PC-9 (cell line): ENCODE results near the gene C2CD5. TPM values are rescaled to one million over a fixed set of nuclear protein-coding genes. Genes with fewer than 3 reads are reported as not detected.
"Not testable (repeated sequence)": the region's sequence is repeated elsewhere in the genome, so short reads cannot be mapped to it uniquely, and the experiment has no call there.

Source experiments
- BruUV-seq: library from RNA; stranded (reverse); fragments of 400-500 nt; replicated peaks from 2 replicates; lab custom pipeline; 2021; lab: Mats Ljungman, UMichigan
- CTCF ChIA-PET: fragments of 300-600 bp; sonication (Branson Sonifier 250); formaldehyde crosslinking; loops from one replicate; lab custom pipeline; 2022; ENCODE audit warnings: antibody characterized with exemption; lab: Charles Lee
- POLR2A ChIA-PET: fragments of 300-600 bp; sonication (Branson Sonifier 250); formaldehyde crosslinking; loops from one replicate; lab custom pipeline; 2022; ENCODE audit warnings: antibody characterized with exemption; ENCODE audit not compliant: unreplicated experiment; lab: Charles Lee
- DNase-seq, 2 experiments: peaks; one replicate each; pipeline versions ENCODE4 v3.0.0 to v3.0.0-alpha.2; 2015 to 2022; ENCODE audit warnings: mixed read lengths in 1 of 2
- H2AFZ ChIP-seq: fragments of 200-600 bp; sonication (generic); 2 replicates; pipeline ENCODE4 v1.8.1; 2017; ENCODE audit warnings: antibody characterized with exemption
- H3F3A ChIP-seq: fragments of 200-600 bp; sonication (generic); 2 replicates; pipeline ENCODE4 v1.8.1; 2017; ENCODE audit warnings: antibody characterized with exemption, mild to moderate bottlenecking, low read depth; ENCODE audit not compliant: insufficient read depth
- H3K27ac ChIP-seq: fragments of 200-600 bp; sonication (generic); 2 replicates; pipeline ENCODE4 v1.6.1; 2016; ENCODE audit warnings: mixed run types
- H3K27me3 ChIP-seq: fragments of 200-600 bp; sonication (generic); 2 replicates; pipeline ENCODE4 v1.6.1; 2016; ENCODE audit warnings: low read depth, mixed run types; ENCODE audit not compliant: insufficient read depth
- H3K36me3 ChIP-seq: fragments of 200-600 bp; sonication (generic); 2 replicates; pipeline ENCODE4 v1.6.1; 2016; ENCODE audit warnings: low read depth, mixed run types
- H3K4me1 ChIP-seq: fragments of 200-600 bp; sonication (generic); replicated peaks from 2 replicates; pipeline ENCODE4 v1.6.1; 2016; ENCODE audit warnings: mixed run types; ENCODE audit not compliant: insufficient read depth
- H3K4me2 ChIP-seq: fragments of 200-600 bp; sonication (generic); 2 replicates; pipeline ENCODE4 v1.6.1; 2017; ENCODE audit warnings: mixed run types
- H3K4me3 ChIP-seq: fragments of 200-600 bp; sonication (generic); 2 replicates; pipeline ENCODE4 v1.6.1; 2016; ENCODE audit warnings: mixed run types
- H3K79me2 ChIP-seq: fragments of 200-600 bp; sonication (generic); 2 replicates; pipeline ENCODE4 v1.6.1; 2017; ENCODE audit warnings: low read depth, mixed run types
- H3K9me2 ChIP-seq: fragments of 200-600 bp; sonication (generic); 2 replicates; pipeline ENCODE4 v1.8.1; 2017; ENCODE audit warnings: mild to moderate bottlenecking; ENCODE audit not compliant: insufficient read depth
- H3K9me3 ChIP-seq: fragments of 200-600 bp; sonication (generic); 2 replicates; pipeline ENCODE4 v1.8.1; 2016; ENCODE audit warnings: low read depth; ENCODE audit not compliant: insufficient read depth
- H4K20me1 ChIP-seq: fragments of 200-600 bp; sonication (generic); 2 replicates; pipeline ENCODE4 v1.8.1; 2017; ENCODE audit not compliant: insufficient read depth
- EZH2 ChIP-seq: fragments of 200-600 bp; sonication (generic); IDR thresholded peaks from 2 replicates; pipeline ENCODE4 v1.8.0; 2017; ENCODE audit warnings: antibody characterized with exemption, low read depth
- intact Hi-C: fragments of 100-400 bp; cut with micrococcal nuclease; formaldehyde crosslinking; loops from one replicate; pipeline ENCODE4 v1.10.0; 2022; ENCODE audit not compliant: unreplicated experiment
- total RNA-seq: library from RNA; stranded (reverse); gene quantifications from 2 replicates; pipeline ENCODE4 v1.2.3, GENCODE V29; 2021
- TF ChIP-seq, protein P1 (sequence below): fragments of 200-600 bp; sonication (generic); conservative IDR thresholded peaks from 2 replicates; pipeline ENCODE4 v1.6.1; 2017; ENCODE audit warnings: mixed run types, antibody characterized with exemption, mild to moderate bottlenecking, moderate library complexity

Gene C2CD5
- total RNA-seq, 1 experiment from 2014 or later, result 28.6 TPM

DNA sequence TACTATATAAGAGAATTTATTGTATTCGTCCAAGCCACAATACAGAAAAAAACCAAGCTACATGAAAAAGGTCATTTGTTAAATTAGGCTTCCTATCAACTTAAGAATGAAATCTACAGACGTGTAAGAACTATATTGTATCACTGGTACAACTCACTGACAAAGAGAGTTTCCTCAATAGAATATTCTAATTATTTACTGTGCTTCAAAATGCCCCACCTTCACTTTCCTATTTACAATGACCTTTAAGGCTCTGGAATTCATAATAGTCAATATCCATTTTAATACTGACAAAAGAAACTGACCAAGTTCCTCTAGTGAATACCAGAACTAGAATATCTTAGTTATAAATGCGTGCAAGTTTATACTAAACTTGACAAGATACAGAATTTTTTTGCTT, 55.9 kb downstream of the C2CD5 start:
- Histone ChIP-seq H3K27me3 (no peaks in the 10 kb centered on the region), H3K27ac (no peak overlapping the region), H3K9me3 (no peaks in the 10 kb centered on the region), H3K4me3 (no peak overlapping the region), H3K4me2 (no peak overlapping the region), H3F3A (no peaks in the 10 kb centered on the region), H2AFZ (no peak overlapping the region), H3K79me2 (no peaks in the 10 kb centered on the region), H3K36me3 (peaks cover 5% of the 10 kb centered on the region; the same call in 1 of the 2 replicates), H3K4me1 (no peaks in the 10 kb centered on the region), H4K20me1 (no peaks in the 10 kb centered on the region), H3K9me2 (peaks cover 5% of the 10 kb centered on the region; the same call in 1 of the 2 replicates)
- TF ChIP-seq, protein P1, sequence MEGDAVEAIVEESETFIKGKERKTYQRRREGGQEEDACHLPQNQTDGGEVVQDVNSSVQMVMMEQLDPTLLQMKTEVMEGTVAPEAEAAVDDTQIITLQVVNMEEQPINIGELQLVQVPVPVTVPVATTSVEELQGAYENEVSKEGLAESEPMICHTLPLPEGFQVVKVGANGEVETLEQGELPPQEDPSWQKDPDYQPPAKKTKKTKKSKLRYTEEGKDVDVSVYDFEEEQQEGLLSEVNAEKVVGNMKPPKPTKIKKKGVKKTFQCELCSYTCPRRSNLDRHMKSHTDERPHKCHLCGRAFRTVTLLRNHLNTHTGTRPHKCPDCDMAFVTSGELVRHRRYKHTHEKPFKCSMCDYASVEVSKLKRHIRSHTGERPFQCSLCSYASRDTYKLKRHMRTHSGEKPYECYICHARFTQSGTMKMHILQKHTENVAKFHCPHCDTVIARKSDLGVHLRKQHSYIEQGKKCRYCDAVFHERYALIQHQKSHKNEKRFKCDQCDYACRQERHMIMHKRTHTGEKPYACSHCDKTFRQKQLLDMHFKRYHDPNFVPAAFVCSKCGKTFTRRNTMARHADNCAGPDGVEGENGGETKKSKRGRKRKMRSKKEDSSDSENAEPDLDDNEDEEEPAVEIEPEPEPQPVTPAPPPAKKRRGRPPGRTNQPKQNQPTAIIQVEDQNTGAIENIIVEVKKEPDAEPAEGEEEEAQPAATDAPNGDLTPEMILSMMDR, result no peak
- no peak for TF ChIP-seq EZH2
- BruUV-seq, result no TSS peak
- POLR2A ChIA-PET, result interaction anchor here (0.7 kb wide), 1 partner anchor 30 kb away, joined by 8 read pairs; no protein-coding TSS in a partner anchor
- intact Hi-C loops, result no loop called here
- DNase-seq, result no peak
- CTCF ChIA-PET, result no interaction called here

DNA sequence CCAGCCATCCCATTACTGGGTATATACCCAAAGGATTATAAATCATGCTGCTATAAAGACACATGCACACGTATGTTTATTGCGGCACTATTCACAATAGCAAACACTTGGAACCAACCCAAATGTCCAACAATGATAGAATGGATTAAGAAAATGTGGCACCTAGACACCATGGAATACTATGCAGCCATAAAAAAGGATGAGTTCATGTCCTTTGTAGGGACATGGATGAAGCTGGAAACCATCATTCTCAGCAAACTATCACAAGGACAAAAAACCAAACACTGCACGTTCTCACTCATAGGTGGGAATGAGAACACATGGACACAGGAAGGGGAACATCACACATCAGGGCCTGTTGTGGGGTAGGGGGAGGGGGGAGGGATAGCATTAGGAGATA, 56.7 kb downstream of the C2CD5 start:
- H3K9me3 ChIP-seq, BruUV-seq, intact Hi-C loops, H3K79me2 ChIP-seq, H3K4me2 ChIP-seq, POLR2A ChIA-PET, H2AFZ ChIP-seq, H3K27ac ChIP-seq, H3K27me3 ChIP-seq, CTCF ChIA-PET, H4K20me1 ChIP-seq, DNase-seq, H3K36me3 ChIP-seq, H3K9me2 ChIP-seq, H3K4me1 ChIP-seq, H3F3A ChIP-seq, H3K4me3 ChIP-seq: not testable (repeated sequence)

DNA sequence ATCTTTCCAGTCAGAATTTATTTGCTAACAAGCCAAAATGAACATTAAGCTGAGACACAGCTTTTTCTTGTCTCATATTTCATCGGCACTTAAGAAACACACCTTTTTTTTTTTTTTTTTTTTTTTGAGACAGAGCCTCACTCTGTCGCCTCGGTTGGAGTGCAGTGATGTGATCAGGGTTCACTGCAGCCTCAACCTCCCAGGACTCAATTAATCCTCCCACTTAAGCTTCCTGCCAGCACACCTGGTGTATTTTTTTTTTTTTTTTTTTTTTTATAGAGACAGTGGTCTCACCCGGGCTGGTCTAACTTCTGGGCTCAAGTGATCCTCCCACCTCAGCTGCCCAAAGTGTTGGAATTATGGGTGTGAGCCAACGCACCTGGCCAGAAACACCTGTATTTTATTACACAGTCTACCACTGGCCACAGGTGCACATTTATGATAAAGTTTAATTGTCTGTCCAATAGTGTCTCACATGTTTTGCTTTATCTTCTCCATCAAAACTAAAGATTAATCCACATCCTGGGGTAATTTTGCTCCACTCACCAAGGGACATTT, 62.7 kb downstream of the C2CD5 start:
- ChIA-PET CTCF (no interaction called here), POLR2A (no interaction called here)
- peaks cover 6% of the 10 kb centered on the region for H3K36me3 ChIP-seq
- no peak overlapping the region for H2AFZ ChIP-seq
- intact Hi-C loops, result no loop called here
- H3K4me2 ChIP-seq, result no peak overlapping the region
- no peaks in the 10 kb centered on the region for H3K9me3 ChIP-seq
- H4K20me1 ChIP-seq, result no peaks in the 10 kb centered on the region
- H3K9me2 ChIP-seq, result peaks cover 6% of the 10 kb centered on the region; the same call in 1 of the 2 replicates
- no peak for DNase-seq
- no peak overlapping the region for H3K4me3 ChIP-seq
- no peaks in the 10 kb centered on the region for H3F3A ChIP-seq
- no peaks in the 10 kb centered on the region for H3K79me2 ChIP-seq
- H3K27ac ChIP-seq, result no peak overlapping the region
- no peaks in the 10 kb centered on the region for H3K4me1 ChIP-seq
- no TSS peak for BruUV-seq
- no peak for TF ChIP-seq EZH2
- TF ChIP-seq, protein P1, result no peak
- H3K27me3 ChIP-seq, result no peaks in the 10 kb centered on the region

DNA sequence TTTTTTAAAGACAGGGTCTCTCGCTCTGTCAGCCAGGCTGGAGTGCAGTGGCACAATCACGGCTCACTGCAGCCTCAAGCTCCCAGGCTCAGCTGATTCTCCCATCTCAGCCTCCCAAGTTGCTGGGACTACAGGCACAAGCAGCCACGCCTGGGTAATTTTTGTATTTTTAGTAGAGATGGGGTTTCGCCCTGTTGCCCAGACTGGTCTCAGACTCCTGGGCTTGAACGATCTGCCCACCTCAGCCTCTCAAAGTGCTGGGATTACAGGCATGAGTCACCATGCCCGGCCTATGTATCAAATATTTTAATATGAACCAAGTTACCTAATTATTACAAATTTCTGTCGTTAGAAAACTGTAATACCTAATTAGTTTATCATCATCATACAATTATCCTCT, 63.5 kb downstream of the C2CD5 start:
- H4K20me1 ChIP-seq, H3F3A ChIP-seq, H2AFZ ChIP-seq, H3K9me2 ChIP-seq, DNase-seq, H3K4me2 ChIP-seq, BruUV-seq, intact Hi-C loops, H3K27me3 ChIP-seq, H3K4me3 ChIP-seq, H3K9me3 ChIP-seq, H3K79me2 ChIP-seq, H3K36me3 ChIP-seq, H3K4me1 ChIP-seq, POLR2A ChIA-PET, H3K27ac ChIP-seq, CTCF ChIA-PET: not testable (repeated sequence)
